ENCODE results near the gene VENTX. TPM values are rescaled to one million over a fixed set of nuclear protein-coding genes. Genes with fewer than 3 reads are reported as not detected.

VENTX gene
- total RNA-seq, 1 experiment from 2014 or later: 28.0 TPM

DNA sequence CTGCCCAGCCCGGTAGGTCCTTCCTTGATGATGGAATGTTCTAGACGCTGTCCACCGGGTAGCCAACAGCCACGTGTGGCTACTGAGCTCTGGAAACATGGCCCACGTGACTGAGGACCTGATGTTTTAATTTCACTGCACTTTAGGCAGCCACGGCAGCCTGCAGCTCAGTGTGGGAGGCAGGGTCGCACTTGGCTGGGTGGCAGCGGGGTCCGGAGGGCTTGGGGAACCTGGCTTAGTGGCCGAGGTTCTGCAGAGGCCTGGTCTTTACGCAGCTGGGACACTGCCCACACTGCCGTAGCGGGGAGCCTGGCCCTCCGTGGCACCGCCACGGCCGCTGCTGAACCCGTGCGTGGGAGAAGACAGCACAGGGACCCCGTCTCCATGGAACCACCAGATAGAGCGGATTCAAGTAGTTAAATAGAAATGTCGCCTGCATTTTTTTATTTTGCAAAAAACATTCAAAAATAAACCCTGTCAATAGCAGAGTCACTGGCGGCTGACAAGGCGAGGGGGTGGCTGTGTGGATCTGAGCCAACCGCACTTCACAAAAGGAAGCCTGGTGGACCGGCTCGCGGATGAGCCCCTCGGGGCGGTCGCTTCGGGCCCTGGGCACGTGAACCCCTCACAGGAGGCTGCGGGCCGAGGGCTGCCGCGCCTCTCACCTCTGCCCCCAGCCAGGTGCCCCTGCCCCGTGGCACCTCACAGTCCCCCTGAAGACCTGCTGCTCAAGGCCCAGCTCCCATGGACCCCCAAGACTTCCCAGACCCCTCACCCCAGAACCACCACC lies 33.2 kb upstream of the VENTX start (continued):
- no peak for TF ChIP-seq ARID4B (CRISPR knock-in tag; IDR thresholded peaks at IDR 0.05; ENCODE audit: borderline replicate concordance)
- no peak for TF ChIP-seq SOX15 (CRISPR knock-in tag; IDR thresholded peaks at IDR 0.05)
- no peak for TF ChIP-seq ATF1 (CRISPR knock-in tag; IDR thresholded peaks at IDR 0.05)
- TF ChIP-seq, protein P1, sequence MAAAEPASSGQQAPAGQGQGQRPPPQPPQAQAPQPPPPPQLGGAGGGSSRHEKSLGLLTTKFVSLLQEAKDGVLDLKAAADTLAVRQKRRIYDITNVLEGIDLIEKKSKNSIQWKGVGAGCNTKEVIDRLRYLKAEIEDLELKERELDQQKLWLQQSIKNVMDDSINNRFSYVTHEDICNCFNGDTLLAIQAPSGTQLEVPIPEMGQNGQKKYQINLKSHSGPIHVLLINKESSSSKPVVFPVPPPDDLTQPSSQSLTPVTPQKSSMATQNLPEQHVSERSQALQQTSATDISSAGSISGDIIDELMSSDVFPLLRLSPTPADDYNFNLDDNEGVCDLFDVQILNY (CRISPR knock-in tag; IDR thresholded peaks at IDR 0.05): no peak
- TF ChIP-seq, protein P2, sequence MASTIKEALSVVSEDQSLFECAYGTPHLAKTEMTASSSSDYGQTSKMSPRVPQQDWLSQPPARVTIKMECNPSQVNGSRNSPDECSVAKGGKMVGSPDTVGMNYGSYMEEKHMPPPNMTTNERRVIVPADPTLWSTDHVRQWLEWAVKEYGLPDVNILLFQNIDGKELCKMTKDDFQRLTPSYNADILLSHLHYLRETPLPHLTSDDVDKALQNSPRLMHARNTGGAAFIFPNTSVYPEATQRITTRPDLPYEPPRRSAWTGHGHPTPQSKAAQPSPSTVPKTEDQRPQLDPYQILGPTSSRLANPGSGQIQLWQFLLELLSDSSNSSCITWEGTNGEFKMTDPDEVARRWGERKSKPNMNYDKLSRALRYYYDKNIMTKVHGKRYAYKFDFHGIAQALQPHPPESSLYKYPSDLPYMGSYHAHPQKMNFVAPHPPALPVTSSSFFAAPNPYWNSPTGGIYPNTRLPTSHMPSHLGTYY (CRISPR knock-in tag; IDR thresholded peaks at IDR 0.05): no peak
- no peak for TF ChIP-seq TP53 (CRISPR knock-in tag; IDR thresholded peaks at IDR 0.05)
- no peak for TF ChIP-seq JAZF1 (CRISPR knock-in tag; IDR thresholded peaks at IDR 0.05)
- TF ChIP-seq NFE2L1 (CRISPR knock-in tag; IDR thresholded peaks at IDR 0.05): no peak
- TF ChIP-seq, protein P3, sequence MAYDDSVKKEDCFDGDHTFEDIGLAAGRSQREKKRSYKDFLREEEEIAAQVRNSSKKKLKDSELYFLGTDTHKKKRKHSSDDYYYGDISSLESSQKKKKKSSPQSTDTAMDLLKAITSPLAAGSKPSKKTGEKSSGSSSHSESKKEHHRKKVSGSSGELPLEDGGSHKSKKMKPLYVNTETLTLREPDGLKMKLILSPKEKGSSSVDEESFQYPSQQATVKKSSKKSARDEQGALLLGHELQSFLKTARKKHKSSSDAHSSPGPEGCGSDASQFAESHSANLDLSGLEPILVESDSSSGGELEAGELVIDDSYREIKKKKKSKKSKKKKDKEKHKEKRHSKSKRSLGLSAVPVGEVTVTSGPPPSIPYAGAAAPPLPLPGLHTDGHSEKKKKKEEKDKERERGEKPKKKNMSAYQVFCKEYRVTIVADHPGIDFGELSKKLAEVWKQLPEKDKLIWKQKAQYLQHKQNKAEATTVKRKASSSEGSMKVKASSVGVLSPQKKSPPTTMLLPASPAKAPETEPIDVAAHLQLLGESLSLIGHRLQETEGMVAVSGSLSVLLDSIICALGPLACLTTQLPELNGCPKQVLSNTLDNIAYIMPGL (CRISPR knock-in tag; IDR thresholded peaks at IDR 0.05): no peak
- no peak for TF ChIP-seq FOXK1 (CRISPR knock-in tag; IDR thresholded peaks at IDR 0.05)

- TF ChIP-seq NFATC4 (CRISPR knock-in tag; IDR thresholded peaks at IDR 0.05) (no peak), FOXP1 (CRISPR knock-in tag; IDR thresholded peaks at IDR 0.05; ENCODE audit: borderline replicate concordance) (no peak), ELF4 (CRISPR knock-in tag; IDR thresholded peaks at IDR 0.05; ENCODE audit: low read depth) (no peak)
- TF ChIP-seq, protein P4, sequence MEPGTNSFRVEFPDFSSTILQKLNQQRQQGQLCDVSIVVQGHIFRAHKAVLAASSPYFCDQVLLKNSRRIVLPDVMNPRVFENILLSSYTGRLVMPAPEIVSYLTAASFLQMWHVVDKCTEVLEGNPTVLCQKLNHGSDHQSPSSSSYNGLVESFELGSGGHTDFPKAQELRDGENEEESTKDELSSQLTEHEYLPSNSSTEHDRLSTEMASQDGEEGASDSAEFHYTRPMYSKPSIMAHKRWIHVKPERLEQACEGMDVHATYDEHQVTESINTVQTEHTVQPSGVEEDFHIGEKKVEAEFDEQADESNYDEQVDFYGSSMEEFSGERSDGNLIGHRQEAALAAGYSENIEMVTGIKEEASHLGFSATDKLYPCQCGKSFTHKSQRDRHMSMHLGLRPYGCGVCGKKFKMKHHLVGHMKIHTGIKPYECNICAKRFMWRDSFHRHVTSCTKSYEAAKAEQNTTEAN (CRISPR knock-in tag; IDR thresholded peaks at IDR 0.05): no peak
- H3K27ac Mint-ChIP-seq: no peak overlapping the region
- POLR2A ChIA-PET: no interaction called here
- CTCF ChIA-PET: no interaction called here
- H3K36me3 Mint-ChIP-seq: no peaks in the 10 kb centered on the region
- no peak for ATAC-seq
- H3K4me3 Mint-ChIP-seq: no peak overlapping the region
- no peaks in the 10 kb centered on the region for H3K27me3 Mint-ChIP-seq (ENCODE audit: low read depth)
- H3K4me1 Mint-ChIP-seq: no peaks in the 10 kb centered on the region
- no peaks in the 10 kb centered on the region for H3K9me3 Mint-ChIP-seq
- no peak for DNase-seq (ENCODE audit: low spot score)
Measured at GRCh38 chr10:133205146-133205545, 32.5 kb upstream of the VENTX start.
